H9 (cell line): ENCODE results near the gene TCF7L2. TPM values are rescaled to one million over a fixed set of nuclear protein-coding genes. Genes with fewer than 3 reads are reported as not detected.

Experiments
- DNase-seq: peaks from one replicate; pipeline ENCODE4 v3.0.0-alpha.2; 2017
- H2AFZ ChIP-seq: one replicate; pipeline ENCODE4 v1.6.1; 2013; ENCODE audit warnings: mild to moderate bottlenecking, low read length, control low read depth, moderate library complexity
- H2AK5ac ChIP-seq: 2 replicates; pipeline ENCODE4 v1.6.1; 2013; ENCODE audit warnings: low read length, control low read depth, mixed read lengths; ENCODE audit not compliant: insufficient read length
- H2BK120ac ChIP-seq: one replicate; pipeline ENCODE4 v1.6.1; 2013; ENCODE audit warnings: low read depth, mild to moderate bottlenecking, low read length, control low read depth, inconsistent platforms; ENCODE audit not compliant: poor library complexity, severe bottlenecking
- H2BK12ac ChIP-seq: 2 replicates; pipeline ENCODE4 v1.6.1; 2013; ENCODE audit warnings: low read length, control low read depth, mixed read lengths, low read depth; ENCODE audit not compliant: insufficient read length
- H2BK15ac ChIP-seq: 2 replicates; pipeline ENCODE4 v1.6.1; 2013; ENCODE audit warnings: low read depth, low read length, control low read depth
- H2BK20ac ChIP-seq: one replicate; pipeline ENCODE4 v1.6.1; 2013; ENCODE audit warnings: low read depth, mild to moderate bottlenecking, low read length, control low read depth, inconsistent platforms; ENCODE audit not compliant: poor library complexity, severe bottlenecking
- H2BK5ac ChIP-seq: 2 replicates; pipeline ENCODE4 v1.6.1; 2013; ENCODE audit warnings: low read length, control low read depth, mixed read lengths; ENCODE audit not compliant: insufficient read length
- H3K14ac ChIP-seq: 2 replicates; pipeline ENCODE4 v1.6.1; 2013; ENCODE audit warnings: low read length, control low read depth; ENCODE audit not compliant: insufficient read depth
- H3K18ac ChIP-seq: 2 replicates; pipeline ENCODE4 v1.6.1; 2013; ENCODE audit warnings: low read depth, mild to moderate bottlenecking, mixed read lengths, low read length, control low read depth; ENCODE audit not compliant: insufficient read length
- H3K23ac ChIP-seq: 2 replicates; pipeline ENCODE4 v1.6.1; 2013; ENCODE audit warnings: low read length, control low read depth, mixed read lengths, low read depth; ENCODE audit not compliant: insufficient read length
- H3K23me2 ChIP-seq: 2 replicates; pipeline ENCODE4 v1.6.1; 2013; ENCODE audit warnings: low read depth, mild to moderate bottlenecking, mixed read lengths, low read length, control low read depth; ENCODE audit not compliant: insufficient read length, poor library complexity, severe bottlenecking
- H3K27ac ChIP-seq: 2 replicates; pipeline ENCODE4 v1.5.1; 2013; ENCODE audit warnings: low read length, control low read depth, mixed read lengths, low read depth; ENCODE audit not compliant: insufficient read length
- H3K27me3 ChIP-seq: 2 replicates; pipeline ENCODE4 v1.6.1; 2013; ENCODE audit warnings: low read length, control low read depth, inconsistent platforms; ENCODE audit not compliant: insufficient read depth
- H3K4ac ChIP-seq: 2 replicates; pipeline ENCODE4 v1.6.1; 2013; ENCODE audit warnings: low read depth, mild to moderate bottlenecking, control low read depth, inconsistent platforms, low read length, moderate library complexity
- H3K4me1 ChIP-seq: 2 replicates; pipeline ENCODE4 v1.6.1; 2013; ENCODE audit warnings: low read length, control low read depth, inconsistent platforms; ENCODE audit not compliant: insufficient read depth
- H3K4me2 ChIP-seq: 2 replicates; pipeline ENCODE4 v1.6.1; 2013; ENCODE audit warnings: low read length, control low read depth, mixed read lengths; ENCODE audit not compliant: insufficient read length, insufficient read depth
- H3K56ac ChIP-seq: 2 replicates; pipeline ENCODE4 v1.6.1; 2013; ENCODE audit warnings: low read depth, mild to moderate bottlenecking, mixed read lengths, low read length, control low read depth; ENCODE audit not compliant: insufficient read length
- H3K79me1 ChIP-seq: 2 replicates; pipeline ENCODE4 v1.6.1; 2013; ENCODE audit warnings: low read depth, mild to moderate bottlenecking, moderate library complexity, low read length, control low read depth, inconsistent platforms; ENCODE audit not compliant: insufficient read depth, poor library complexity, severe bottlenecking
- H3K79me2 ChIP-seq: 2 replicates; pipeline ENCODE4 v1.6.1; 2013; ENCODE audit warnings: low read length, control low read depth, inconsistent platforms; ENCODE audit not compliant: insufficient read depth
- H3K9ac ChIP-seq: 2 replicates; pipeline ENCODE4 v1.6.1; 2013; ENCODE audit warnings: low read length, control low read depth, mixed read lengths; ENCODE audit not compliant: insufficient read length; ENCODE audit errors: extremely low read depth
- H3K9me3 ChIP-seq: one replicate; pipeline ENCODE4 v1.6.1; 2013; ENCODE audit warnings: low read depth, low read length, inconsistent platforms; ENCODE audit not compliant: control insufficient read depth
- H3T11ph ChIP-seq: one replicate; pipeline ENCODE4 v1.6.1; 2013; ENCODE audit warnings: mild to moderate bottlenecking, low read length, control low read depth, inconsistent platforms
- H4K20me1 ChIP-seq: one replicate; pipeline ENCODE4 v1.6.1; 2013; ENCODE audit not compliant: control insufficient read depth, insufficient read length, insufficient read depth
- H4K5ac ChIP-seq: 2 replicates; pipeline ENCODE4 v1.6.1; 2013; ENCODE audit warnings: low read depth, mild to moderate bottlenecking, mixed read lengths, low read length, control low read depth; ENCODE audit not compliant: insufficient read length
- H4K8ac ChIP-seq: replicated peaks from 2 replicates; pipeline ENCODE4 v1.6.1; 2013; ENCODE audit warnings: low read length, control low read depth, mixed read lengths, low read depth; ENCODE audit not compliant: insufficient read length
- H4K91ac ChIP-seq: 2 replicates; pipeline ENCODE4 v1.6.1; 2013; ENCODE audit warnings: low read depth, mild to moderate bottlenecking, moderate library complexity, mixed read lengths, low read length, control low read depth; ENCODE audit not compliant: insufficient read length
- H3K27ac Mint-ChIP-seq, 3 experiments: 2 replicates in 2 of 3; 3 replicates in 1 of 3; pipeline ENCODE4 v1.8.0; 2020 to 2021; ENCODE audit warnings: mixed read lengths in 3 of 3, mild to moderate bottlenecking in 1 of 3, moderate library complexity in 1 of 3
- H3K27me3 Mint-ChIP-seq: 2 replicates; pipeline ENCODE4 v1.8.0; 2021; ENCODE audit warnings: low read depth, mild to moderate bottlenecking, moderate library complexity, mixed read lengths
- H3K36me3 Mint-ChIP-seq, 3 experiments: 2 replicates in 2 of 3; 3 replicates in 1 of 3; pipeline ENCODE4 v1.8.0; 2020 to 2021; ENCODE audit warnings: low read depth in 3 of 3, mixed read lengths in 3 of 3; ENCODE audit not compliant: insufficient read depth in 1 of 3
- H3K4me1 Mint-ChIP-seq, 2 experiments: 2 replicates each; pipeline ENCODE4 v1.8.0; 2020; ENCODE audit warnings: mixed read lengths in 2 of 2
- H3K4me3 Mint-ChIP-seq, 2 experiments: 2 replicates in 1 of 2; 3 replicates in 1 of 2; pipeline ENCODE4 v1.8.0; 2020 to 2021; ENCODE audit warnings: mild to moderate bottlenecking in 2 of 2, mixed read lengths in 2 of 2, moderate library complexity in 1 of 2
- H3K9me3 Mint-ChIP-seq, 2 experiments: 2 replicates in 1 of 2; 3 replicates in 1 of 2; pipeline ENCODE4 v1.8.0; 2020; ENCODE audit warnings: mild to moderate bottlenecking in 2 of 2, mixed read lengths in 2 of 2, moderate library complexity in 1 of 2
- CTCF ChIP-seq: fragments of 200-600 bp; sonication (generic); conservative IDR thresholded peaks from 3 replicates; pipeline ENCODE4 v1.8.0; 2021; ENCODE audit warnings: antibody characterized with exemption, mild to moderate bottlenecking
- WGBS: extraction: QIAGEN DNeasy Blood & Tissue Kit; methylation state at CpG from one replicate; pipeline ENCODE4 v1.1.7; 2013; ENCODE audit warnings: missing lambda C conversion rate, low lambda C conversion rate, mixed read lengths; ENCODE audit not compliant: insufficient read length; ENCODE audit errors: extremely low coverage; 5-methylcytosine and 5-hydroxymethylcytosine counted together
- total RNA-seq: library from RNA; stranded (reverse); gene quantifications from 2 replicates; pipeline ENCODE4 v1.2.1, GENCODE V29; 2021

Gene TCF7L2
- total RNA-seq, 1 experiment from 2014 or later = 71.1 TPM

- peaks cover 6% of the 10 kb centered on the region for H3K79me1 ChIP-seq
- no peak overlapping the region for H3K14ac ChIP-seq
- H4K20me1 ChIP-seq = no peaks in the 10 kb centered on the region
- H2BK12ac ChIP-seq = no peak overlapping the region
- no peak overlapping the region for H2BK15ac ChIP-seq
- H4K8ac ChIP-seq = no peak overlapping the region
- no peaks in the 10 kb centered on the region; a peak in 1 of 5 replicates for H3K9me3 Mint-ChIP-seq
- H3K56ac ChIP-seq = no peak overlapping the region
- H3K23me2 ChIP-seq = no peaks in the 10 kb centered on the region
- H4K91ac ChIP-seq = no peak overlapping the region
- H3K23ac ChIP-seq = no peak overlapping the region
- H3K79me2 ChIP-seq = peaks cover 18% of the 10 kb centered on the region; the same call in 1 of the 2 replicates
- no peaks in the 10 kb centered on the region for H3K27me3 Mint-ChIP-seq
- H2BK5ac ChIP-seq = no peak overlapping the region
- H3K18ac ChIP-seq = no peak overlapping the region
- H4K5ac ChIP-seq = no peak overlapping the region
- H3K27me3 ChIP-seq = no peaks in the 10 kb centered on the region
- H2BK20ac ChIP-seq = no peak overlapping the region
- H3K4me2 ChIP-seq = no peak overlapping the region
- H3K36me3 Mint-ChIP-seq = peaks cover 4 to 16% (median 15%) of the 10 kb centered on the region in 3 experiments; a peak in 6 of 7 replicates
- H2BK120ac ChIP-seq = no peak overlapping the region
- WGBS = no CpG with 5 or more reads among the region's 10 CpGs
- H3T11ph ChIP-seq = no peak overlapping the region
- no peak overlapping the region for H3K4ac ChIP-seq
- H2AK5ac ChIP-seq = no peak overlapping the region
- H3K9me3 ChIP-seq = no peaks in the 10 kb centered on the region
- H3K27ac ChIP-seq = peak overlapping the region; percentile 9
- H3K4me1 Mint-ChIP-seq = peaks cover 73 to 79% of the 10 kb centered on the region in 2 experiments
- H3K9ac ChIP-seq = no peak overlapping the region
- TF ChIP-seq CTCF = peak; percentile 45; the same call in 2 of the 3 replicates
- H2AFZ ChIP-seq = no peak overlapping the region
- peak overlapping the region in 2 of 3 experiments; percentile 37 to 93; a peak in 3 of 7 replicates for H3K27ac Mint-ChIP-seq
- H3K4me3 Mint-ChIP-seq = no peak overlapping the region; a peak in 1 of 5 replicates
- peaks cover 33% of the 10 kb centered on the region for H3K4me1 ChIP-seq
- no peak for DNase-seq
Measured at GRCh38 chr10:113052076-113052830, 102.2 kb downstream of the TCF7L2 start.
